Parathyroid adenoma (tissue), 2 donors: ENCODE results near the gene CLSTN3.
A peak's percentile ranks its signal among the peaks of the same experiment; 100 is the strongest.

Source experiments
- H2AFZ ChIP-seq: fragments of 300-600 bp; sonication (generic); one replicate; pipeline ENCODE4 v1.7.0; 2017; ENCODE audit warnings: antibody characterized with exemption, mild to moderate bottlenecking
- H3K27ac ChIP-seq: fragments of 300-600 bp; sonication (generic); one replicate; pipeline ENCODE4 v1.7.0; 2017
- H3K27me3 ChIP-seq: fragments of 300-600 bp; sonication (generic); one replicate; pipeline ENCODE4 v1.7.0; 2017; ENCODE audit warnings: low read length; ENCODE audit not compliant: control insufficient read depth, insufficient read depth
- H3K36me3 ChIP-seq: fragments of 300-600 bp; sonication (generic); one replicate; pipeline ENCODE4 v1.7.0; 2017; ENCODE audit warnings: low read length; ENCODE audit not compliant: control insufficient read depth, insufficient read depth
- H3K4me1 ChIP-seq: fragments of 300-600 bp; sonication (generic); one replicate; pipeline ENCODE4 v1.7.0; 2017; ENCODE audit warnings: control low read depth
- H3K4me2 ChIP-seq: fragments of 300-600 bp; sonication (generic); one replicate; pipeline ENCODE4 v1.7.0; 2017; ENCODE audit warnings: low read length
- H3K4me3 ChIP-seq: fragments of 300-600 bp; sonication (generic); one replicate; pipeline ENCODE4 v1.7.0; 2017; ENCODE audit warnings: low read depth, low read length
- H3K79me2 ChIP-seq: fragments of 300-600 bp; sonication (generic); one replicate; pipeline ENCODE4 v1.7.0; 2017; ENCODE audit warnings: control low read depth
- H3K9ac ChIP-seq: fragments of 300-600 bp; sonication (generic); one replicate; pipeline ENCODE4 v1.7.0; 2017; ENCODE audit warnings: mild to moderate bottlenecking
- H3K9me3 ChIP-seq: fragments of 300-600 bp; sonication (generic); one replicate; pipeline ENCODE4 v1.7.0; 2017; ENCODE audit warnings: low read length; ENCODE audit not compliant: control insufficient read depth
- CTCF ChIP-seq: fragments of 300-600 bp; sonication (generic); IDR thresholded peaks from one replicate; pipeline ENCODE4 v1.7.0; 2017; ENCODE audit warnings: antibody characterized with exemption, mild to moderate bottlenecking
- donor health status: primary hyperparathyroidism.

CLSTN3 gene

DNA sequence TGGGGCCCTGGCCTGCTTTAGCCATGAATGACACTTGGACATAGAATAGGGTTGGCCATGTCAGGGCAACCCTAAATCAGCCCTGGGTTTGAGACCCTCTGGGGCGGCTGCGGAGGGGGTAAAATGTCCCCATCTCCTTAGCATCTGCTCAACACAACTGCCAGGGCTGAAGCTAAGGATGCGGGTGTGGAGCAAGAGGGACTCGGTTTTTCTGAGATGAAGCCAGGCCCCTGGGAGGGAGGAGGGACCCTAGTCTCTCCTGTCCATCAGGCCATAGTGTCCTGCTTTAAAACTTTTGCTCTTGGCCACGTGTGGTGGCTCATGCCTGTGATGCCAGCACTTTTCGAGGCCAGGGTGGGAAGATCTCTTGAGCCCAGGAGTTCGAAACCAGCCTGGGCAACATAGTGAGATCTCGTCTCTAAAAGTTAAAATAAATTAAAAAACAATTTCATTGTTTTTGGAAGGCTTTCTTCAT lies 37.1 kb upstream of the CLSTN3 start:
- Histone ChIP-seq H3K4me2 (no peak overlapping the region), H3K9ac (no peak overlapping the region), H3K9me3 (no peaks in the 10 kb centered on the region), H3K36me3 (no peaks in the 10 kb centered on the region), H3K4me3 (no peak overlapping the region), H3K79me2 (no peaks in the 10 kb centered on the region), H3K27ac (no peak overlapping the region), H2AFZ (peak overlapping the region; percentile 81), H3K27me3 (no peaks in the 10 kb centered on the region), H3K4me1 (peaks cover 6% of the 10 kb centered on the region)
- TF ChIP-seq CTCF = no peak

GRCh38 chr12:7093486-7093885 lies 36.7 kb upstream of the CLSTN3 start:
- Histone ChIP-seq H2AFZ (peak overlapping the region; percentile 39), H3K4me2 (no peak overlapping the region), H3K9me3 (no peaks in the 10 kb centered on the region), H3K36me3 (no peaks in the 10 kb centered on the region), H3K79me2 (no peaks in the 10 kb centered on the region), H3K9ac (no peak overlapping the region), H3K4me1 (peaks cover 6% of the 10 kb centered on the region), H3K4me3 (no peak overlapping the region), H3K27ac (no peak overlapping the region), H3K27me3 (no peaks in the 10 kb centered on the region)
- no peak for TF ChIP-seq CTCF

- TF ChIP-seq CTCF = no peak
- Histone ChIP-seq H3K27ac (no peak overlapping the region), H3K4me1 (peaks cover 6% of the 10 kb centered on the region), H3K27me3 (no peaks in the 10 kb centered on the region), H3K4me2 (no peak overlapping the region), H3K4me3 (no peak overlapping the region), H2AFZ (peak overlapping the region; percentile 39), H3K79me2 (no peaks in the 10 kb centered on the region), H3K9me3 (no peaks in the 10 kb centered on the region), H3K36me3 (no peaks in the 10 kb centered on the region), H3K9ac (no peak overlapping the region)
Observed at GRCh38 chr12:7093892-7094291, 36.3 kb upstream of the CLSTN3 start.

- TF ChIP-seq CTCF = no peak
- no peaks in the 10 kb centered on the region for H3K27me3 ChIP-seq
- H3K4me2 ChIP-seq = no peak overlapping the region
- no peak overlapping the region for H3K4me3 ChIP-seq
- no peak overlapping the region for H3K27ac ChIP-seq
- peaks cover 6% of the 10 kb centered on the region for H3K4me1 ChIP-seq
- H3K9ac ChIP-seq = no peak overlapping the region
- H3K9me3 ChIP-seq = no peaks in the 10 kb centered on the region
- no peaks in the 10 kb centered on the region for H3K36me3 ChIP-seq
- no peaks in the 10 kb centered on the region for H3K79me2 ChIP-seq
- no peak overlapping the region for H2AFZ ChIP-seq
Observed at GRCh38 chr12:7096006-7096932, 33.9 kb upstream of the CLSTN3 start.
